Hepatocyte (in vitro differentiated cells): ENCODE data around the gene PXDN. TPM values are rescaled to one million over a fixed set of nuclear protein-coding genes. Genes with fewer than 3 reads are reported as not detected.
"Not testable (repeated sequence)": the region's sequence is repeated elsewhere in the genome, so short reads cannot be mapped to it uniquely, and the experiment has no call there.

Experiments
- DNase-seq: peaks from one replicate; pipeline ENCODE4 v3.0.0-alpha.2; 2016; ENCODE audit warnings: low spot score
- H2AFZ ChIP-seq: fragments of 200-600 bp; sonication (generic); 2 replicates; pipeline ENCODE4 v1.6.0; 2016; ENCODE audit warnings: antibody characterized with exemption, mild to moderate bottlenecking
- H3K27ac ChIP-seq: fragments of 200-600 bp; sonication (generic); 2 replicates; pipeline ENCODE4 v1.5.1; 2016; ENCODE audit warnings: mild to moderate bottlenecking
- H3K27me3 ChIP-seq: fragments of 200-600 bp; sonication (generic); 2 replicates; pipeline ENCODE4 v1.6.1; 2016
- H3K36me3 ChIP-seq: fragments of 200-600 bp; sonication (generic); replicated peaks from 2 replicates; pipeline ENCODE4 v1.5.1; 2016; ENCODE audit warnings: low read depth; ENCODE audit not compliant: insufficient read depth
- H3K4me1 ChIP-seq: fragments of 200-600 bp; sonication (generic); 2 replicates; pipeline ENCODE4 v1.5.1; 2016; ENCODE audit warnings: mild to moderate bottlenecking, moderate library complexity; ENCODE audit not compliant: insufficient read depth
- H3K4me2 ChIP-seq: fragments of 200-600 bp; sonication (generic); 2 replicates; pipeline ENCODE4 v1.6.0; 2016
- H3K4me3 ChIP-seq: fragments of 200-600 bp; sonication (generic); 2 replicates; pipeline ENCODE4 v1.5.1; 2016; ENCODE audit warnings: mild to moderate bottlenecking
- H3K79me2 ChIP-seq: fragments of 200-600 bp; sonication (generic); 2 replicates; pipeline ENCODE4 v1.6.0; 2017; ENCODE audit warnings: mild to moderate bottlenecking
- H3K9me2 ChIP-seq: fragments of 200-600 bp; sonication (generic); replicated peaks from 2 replicates; pipeline ENCODE4 v1.6.0; 2017; ENCODE audit warnings: mild to moderate bottlenecking; ENCODE audit not compliant: insufficient read depth
- H3K9me3 ChIP-seq: fragments of 200-600 bp; sonication (generic); 2 replicates; pipeline ENCODE4 v1.5.1; 2016; ENCODE audit warnings: low read depth, mild to moderate bottlenecking
- H4K20me1 ChIP-seq: fragments of 200-600 bp; sonication (generic); 2 replicates; pipeline ENCODE4 v1.6.0; 2016; ENCODE audit warnings: mild to moderate bottlenecking; ENCODE audit not compliant: insufficient read depth, poor library complexity, severe bottlenecking
- EZH2 ChIP-seq: fragments of 200-600 bp; sonication (generic); IDR thresholded peaks from 2 replicates; pipeline ENCODE4 v1.6.1; 2016; ENCODE audit warnings: antibody characterized with exemption, mild to moderate bottlenecking, borderline replicate concordance
- EZH2phosphoT487 ChIP-seq: fragments of 200-600 bp; sonication (generic); IDR thresholded peaks from one replicate; pipeline ENCODE4 v1.6.1; 2018; ENCODE audit warnings: antibody characterized with exemption, mild to moderate bottlenecking, low read depth, moderate library complexity; ENCODE audit not compliant: unreplicated experiment, severe bottlenecking
- WGBS: methylation state at CpG from one replicate; pipeline ENCODE4 v1.1.6; 2016; ENCODE audit warnings: low lambda C conversion rate; ENCODE audit errors: missing lambda C conversion rate; 5-methylcytosine and 5-hydroxymethylcytosine counted together
- polyA plus RNA-seq: library from polyadenylated mRNA; unstranded; fragments of >200 nt; fragmentation: Nextera tagmentation; extraction: Ambion mirVana; gene quantifications from 2 replicates; pipeline ENCODE4 v1.2.1, GENCODE V29; 2016
- total RNA-seq: library from RNA; depleted of rRNA; stranded (reverse); fragments of >200 nt; gene quantifications from 2 replicates; pipeline ENCODE4 v1.2.3, GENCODE V29; 2014
- TF ChIP-seq, protein P1 (sequence below): fragments of 200-600 bp; sonication (generic); IDR thresholded peaks from 2 replicates; pipeline ENCODE4 v1.5.1; 2016; ENCODE audit warnings: antibody characterized with exemption, mild to moderate bottlenecking; ENCODE audit not compliant: poor library complexity

Gene PXDN
- total and polyA plus RNA-seq, 2 experiments from 2014 or later, result 107 to 118 TPM

DNA sequence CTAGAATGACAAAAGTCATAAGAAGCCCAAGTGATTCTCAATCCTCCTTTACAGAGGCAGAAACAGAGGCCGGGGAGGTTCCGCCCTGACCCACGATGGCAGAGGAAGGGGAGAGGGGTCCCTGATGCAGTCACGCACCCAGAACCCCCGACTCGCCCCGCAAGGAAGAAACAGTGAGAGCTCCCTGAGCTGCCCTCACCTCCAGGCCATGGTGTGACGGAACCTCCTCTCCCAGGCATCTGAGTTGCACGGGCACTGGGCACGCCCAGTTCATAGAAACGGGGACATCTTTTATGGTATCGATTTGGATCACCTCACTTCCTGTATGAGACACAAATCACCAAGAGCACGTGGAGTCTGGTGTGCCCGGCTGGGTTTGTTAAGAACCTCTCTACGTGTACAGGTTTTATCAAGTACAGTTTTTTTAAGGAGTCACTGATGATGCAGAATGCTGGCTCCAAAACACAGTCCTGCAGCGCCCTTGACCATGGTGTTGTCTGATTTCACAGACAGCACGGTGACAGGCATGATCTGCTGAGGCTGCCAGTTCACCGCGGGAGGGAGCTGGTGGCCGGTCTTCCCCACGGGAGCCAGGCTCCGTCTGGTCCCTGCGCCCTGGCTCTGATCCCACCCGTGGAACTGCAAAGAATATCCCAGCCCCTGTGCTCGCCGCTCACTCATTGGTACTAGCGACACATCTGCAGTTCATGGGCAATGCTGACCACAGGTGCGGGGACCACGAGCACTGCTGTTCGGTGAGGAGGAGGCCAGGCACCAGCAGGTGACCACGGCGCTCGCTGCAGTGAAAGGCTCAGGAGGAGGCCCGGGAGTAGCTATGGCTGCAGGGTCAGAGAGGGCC lies 35.6 kb downstream of the PXDN start:
- Histone ChIP-seq H3K9me3 (no peaks in the 10 kb centered on the region), H3K27me3 (no peaks in the 10 kb centered on the region), H4K20me1 (peaks cover 73% of the 10 kb centered on the region), H3K36me3 (no peaks in the 10 kb centered on the region), H3K9me2 (no peaks in the 10 kb centered on the region), H3K79me2 (peaks cover 65% of the 10 kb centered on the region), H2AFZ (no peak overlapping the region), H3K4me2 (peak overlapping the region; percentile 65), H3K4me1 (peaks cover 16% of the 10 kb centered on the region), H3K27ac (peak overlapping the region; percentile 26), H3K4me3 (no peak overlapping the region)
- no peak for TF ChIP-seq EZH2phosphoT487
- TF ChIP-seq, protein P1, sequence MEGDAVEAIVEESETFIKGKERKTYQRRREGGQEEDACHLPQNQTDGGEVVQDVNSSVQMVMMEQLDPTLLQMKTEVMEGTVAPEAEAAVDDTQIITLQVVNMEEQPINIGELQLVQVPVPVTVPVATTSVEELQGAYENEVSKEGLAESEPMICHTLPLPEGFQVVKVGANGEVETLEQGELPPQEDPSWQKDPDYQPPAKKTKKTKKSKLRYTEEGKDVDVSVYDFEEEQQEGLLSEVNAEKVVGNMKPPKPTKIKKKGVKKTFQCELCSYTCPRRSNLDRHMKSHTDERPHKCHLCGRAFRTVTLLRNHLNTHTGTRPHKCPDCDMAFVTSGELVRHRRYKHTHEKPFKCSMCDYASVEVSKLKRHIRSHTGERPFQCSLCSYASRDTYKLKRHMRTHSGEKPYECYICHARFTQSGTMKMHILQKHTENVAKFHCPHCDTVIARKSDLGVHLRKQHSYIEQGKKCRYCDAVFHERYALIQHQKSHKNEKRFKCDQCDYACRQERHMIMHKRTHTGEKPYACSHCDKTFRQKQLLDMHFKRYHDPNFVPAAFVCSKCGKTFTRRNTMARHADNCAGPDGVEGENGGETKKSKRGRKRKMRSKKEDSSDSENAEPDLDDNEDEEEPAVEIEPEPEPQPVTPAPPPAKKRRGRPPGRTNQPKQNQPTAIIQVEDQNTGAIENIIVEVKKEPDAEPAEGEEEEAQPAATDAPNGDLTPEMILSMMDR, result no peak
- no peak for TF ChIP-seq EZH2
- no peak for DNase-seq
- 82% methylated on average over 34 of the region's 34 CpGs for WGBS

DNA sequence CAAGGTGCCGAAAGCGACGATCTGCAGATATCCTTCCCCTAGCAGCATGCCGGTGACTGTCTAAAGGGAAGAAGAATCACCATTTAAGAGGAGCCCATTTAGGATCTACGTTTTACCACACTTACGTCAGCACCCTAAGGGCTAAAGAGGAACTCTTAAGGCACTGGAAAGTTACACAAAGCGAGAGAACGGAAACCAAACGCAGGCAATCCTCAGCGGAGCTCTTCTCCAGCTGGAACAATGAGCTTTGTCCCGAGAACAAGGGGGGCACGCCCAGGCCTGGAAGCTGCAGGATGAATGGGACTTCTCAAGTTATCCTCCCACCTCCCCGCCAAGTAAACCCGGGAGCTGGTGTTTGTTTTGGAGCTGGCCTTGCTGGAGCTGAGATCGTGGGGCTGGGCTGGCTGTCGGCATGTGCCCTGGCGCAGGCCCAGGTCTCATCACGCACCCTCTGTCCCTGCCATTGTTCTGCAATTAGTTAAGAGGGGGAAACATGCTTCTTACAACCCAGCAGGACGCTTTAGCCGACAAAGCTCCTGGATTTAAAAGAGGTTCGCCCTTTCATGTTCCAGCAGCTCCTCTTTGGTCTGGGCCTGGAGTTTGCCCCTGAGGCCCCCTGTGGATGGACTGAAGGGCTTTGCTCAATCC lies 36.4 kb downstream of the PXDN start:
- TF ChIP-seq EZH2phosphoT487 (no peak), EZH2 (no peak)
- TF ChIP-seq, protein P1, result no peak
- Histone ChIP-seq H3K9me2 (no peaks in the 10 kb centered on the region), H2AFZ (no peak overlapping the region), H3K36me3 (no peaks in the 10 kb centered on the region), H3K79me2 (peaks cover 57% of the 10 kb centered on the region), H3K4me2 (peak overlapping the region; percentile 65), H4K20me1 (peaks cover 65% of the 10 kb centered on the region), H3K4me3 (no peak overlapping the region), H3K27ac (peak overlapping the region; percentile 76), H3K27me3 (no peaks in the 10 kb centered on the region), H3K9me3 (no peaks in the 10 kb centered on the region), H3K4me1 (peaks cover 16% of the 10 kb centered on the region)
- peak; percentile 70 for DNase-seq
- 22% methylated on average over 21 of the region's 21 CpGs for WGBS

DNA sequence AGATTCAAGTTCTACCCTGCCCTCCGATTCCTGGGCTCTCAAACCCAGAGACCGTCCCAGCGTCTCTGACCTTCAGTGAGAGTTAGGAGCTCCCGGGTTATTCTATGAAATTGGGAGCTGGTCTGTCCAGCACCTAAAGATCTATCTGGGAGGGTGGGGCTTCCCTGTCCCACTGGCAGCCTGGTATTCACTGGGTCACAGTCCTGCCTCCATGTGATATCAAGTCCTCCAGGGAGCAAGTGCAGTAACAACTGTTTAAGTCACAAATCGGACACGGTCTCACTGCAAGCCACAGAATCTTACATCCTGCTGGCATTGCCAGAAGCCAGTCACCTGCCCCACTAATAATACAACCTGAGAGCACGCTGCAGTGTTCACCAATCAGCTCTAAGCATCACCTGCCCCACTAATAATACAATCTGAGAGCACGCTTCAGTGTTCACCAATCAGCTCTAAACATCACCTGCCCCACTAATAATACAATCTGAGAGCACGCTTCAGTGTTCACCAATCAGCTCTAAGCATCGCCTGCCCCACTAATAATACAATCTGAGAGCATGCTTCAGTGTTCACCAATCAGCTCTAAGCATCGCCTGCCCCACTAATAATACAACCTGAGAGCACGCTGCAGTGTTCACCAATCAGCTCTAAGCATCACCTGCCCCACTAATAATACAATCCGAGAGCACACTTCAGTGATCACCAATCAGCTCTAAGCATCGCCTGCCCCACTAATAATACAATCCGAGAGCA lies 38.0 kb downstream of the PXDN start:
- not testable (repeated sequence) for H3K9me2 ChIP-seq, H3K27me3 ChIP-seq, H2AFZ ChIP-seq, H3K36me3 ChIP-seq, H3K9me3 ChIP-seq, DNase-seq, H3K4me3 ChIP-seq, H3K27ac ChIP-seq, H3K4me2 ChIP-seq
- peaks cover 61% of the 10 kb centered on the region for H4K20me1 ChIP-seq
- peaks cover 16% of the 10 kb centered on the region for H3K4me1 ChIP-seq
- peaks cover 57% of the 10 kb centered on the region for H3K79me2 ChIP-seq
- 88% methylated on average over 15 of the region's 15 CpGs for WGBS
